Prostate gland (tissue), 2 donors: ENCODE measurements around the gene NPHS2. TPM values are rescaled to one million over a fixed set of nuclear protein-coding genes. Genes with fewer than 3 reads are reported as not detected.

Source experiments
- DNase-seq: peaks from one replicate; pipeline ENCODE4 v3.0.0-alpha.2; 2019; ENCODE audit warnings: low spot score
- H3K27ac ChIP-seq, 2 donors: fragments of 200-600 bp; sonication (generic); 2 replicates each; pipeline ENCODE4 v1.5.1; 2017 to 2019
- H3K27me3 ChIP-seq: fragments of 200-600 bp; sonication (generic); replicated peaks from 2 replicates; pipeline ENCODE4 v1.5.1; 2019; ENCODE audit not compliant: insufficient read depth
- H3K36me3 ChIP-seq, 2 donors: fragments of 200-600 bp; sonication (generic); 1 replicate in 1 of 2; 2 replicates in 1 of 2; pipeline versions ENCODE4 v1.5.1 to v1.8.1; 2017 to 2019
- H3K4me1 ChIP-seq: fragments of 200-600 bp; sonication (generic); replicated peaks from 2 replicates; pipeline ENCODE4 v1.5.1; 2019
- H3K4me3 ChIP-seq, 2 donors: fragments of 200-600 bp; sonication (generic); 2 replicates each; pipeline ENCODE4 v1.5.1; 2017 to 2019
- H3K9me3 ChIP-seq: fragments of 200-600 bp; sonication (generic); 2 replicates; pipeline ENCODE4 v1.5.1; 2017
- POLR2A ChIP-seq: fragments of 450-650 bp; IDR thresholded peaks from one replicate; pipeline ENCODE4 v1.6.1; 2016; ENCODE audit warnings: antibody characterized with exemption, mild to moderate bottlenecking
- POLR2AphosphoS5 ChIP-seq: sonication (generic); formaldehyde crosslinking; IDR thresholded peaks from one replicate; pipeline ENCODE4 v1.6.1; 2017; ENCODE audit warnings: antibody characterized with exemption
- WGBS: methylation state at CpG from one replicate; pipeline ENCODE4 v1.1.5; 2018; 5-methylcytosine and 5-hydroxymethylcytosine counted together
- intact Hi-C: fragments of 100-400 bp; cut with DNase I; formaldehyde crosslinking; loops from one replicate; pipeline ENCODE4 v1.14.2; 2022
- total RNA-seq, 2 donors: library from RNA; depleted of rRNA; stranded (reverse); fragments of >200 nt; gene quantifications; one replicate each; pipeline ENCODE4 v1.1.0, GENCODE V29; 2016
- TF ChIP-seq, protein P1 (sequence below), 4 experiments: fragments of 200-600 bp in 2 of 4; fragments of 450-650 bp in 2 of 4; sonication (generic) in 2 of 4; IDR thresholded peaks; 1 replicate in 3 of 4; 2 replicates in 1 of 4; pipeline ENCODE4 v1.5.1; 2016 to 2019; ENCODE audit warnings: antibody characterized with exemption in 4 of 4, mild to moderate bottlenecking in 2 of 4, moderate library complexity in 2 of 4

NPHS2 gene
- total RNA-seq = not detected

GRCh38 chr1:179575497-179576314 lies at the start of gene NPHS2:
Gene NPHS2, minus strand, starts transcription at chr1:179575948. Its CDS starts 84 bp downstream, at chr1:179575864.
- Histone ChIP-seq H3K9me3 (no peaks in the 10 kb centered on the region), H3K36me3 (no peaks in the 10 kb centered on the region), H3K4me1 (no peaks in the 10 kb centered on the region), H3K4me3 (peak within 1 kb of the TSS in 1 of 2 donors; percentile 1), H3K27me3 (no peaks in the 10 kb centered on the region), H3K27ac (no peak within 1 kb of the TSS)
- no peak for DNase-seq
- intact Hi-C loops = no loop called here
- TF ChIP-seq POLR2AphosphoS5 (no peak), POLR2A (no peak)
- TF ChIP-seq, protein P1, sequence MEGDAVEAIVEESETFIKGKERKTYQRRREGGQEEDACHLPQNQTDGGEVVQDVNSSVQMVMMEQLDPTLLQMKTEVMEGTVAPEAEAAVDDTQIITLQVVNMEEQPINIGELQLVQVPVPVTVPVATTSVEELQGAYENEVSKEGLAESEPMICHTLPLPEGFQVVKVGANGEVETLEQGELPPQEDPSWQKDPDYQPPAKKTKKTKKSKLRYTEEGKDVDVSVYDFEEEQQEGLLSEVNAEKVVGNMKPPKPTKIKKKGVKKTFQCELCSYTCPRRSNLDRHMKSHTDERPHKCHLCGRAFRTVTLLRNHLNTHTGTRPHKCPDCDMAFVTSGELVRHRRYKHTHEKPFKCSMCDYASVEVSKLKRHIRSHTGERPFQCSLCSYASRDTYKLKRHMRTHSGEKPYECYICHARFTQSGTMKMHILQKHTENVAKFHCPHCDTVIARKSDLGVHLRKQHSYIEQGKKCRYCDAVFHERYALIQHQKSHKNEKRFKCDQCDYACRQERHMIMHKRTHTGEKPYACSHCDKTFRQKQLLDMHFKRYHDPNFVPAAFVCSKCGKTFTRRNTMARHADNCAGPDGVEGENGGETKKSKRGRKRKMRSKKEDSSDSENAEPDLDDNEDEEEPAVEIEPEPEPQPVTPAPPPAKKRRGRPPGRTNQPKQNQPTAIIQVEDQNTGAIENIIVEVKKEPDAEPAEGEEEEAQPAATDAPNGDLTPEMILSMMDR (IDR thresholded peaks at IDR 0.05) = no peak
- 6% methylated on average over 72 of the region's 77 CpGs for WGBS

DNA sequence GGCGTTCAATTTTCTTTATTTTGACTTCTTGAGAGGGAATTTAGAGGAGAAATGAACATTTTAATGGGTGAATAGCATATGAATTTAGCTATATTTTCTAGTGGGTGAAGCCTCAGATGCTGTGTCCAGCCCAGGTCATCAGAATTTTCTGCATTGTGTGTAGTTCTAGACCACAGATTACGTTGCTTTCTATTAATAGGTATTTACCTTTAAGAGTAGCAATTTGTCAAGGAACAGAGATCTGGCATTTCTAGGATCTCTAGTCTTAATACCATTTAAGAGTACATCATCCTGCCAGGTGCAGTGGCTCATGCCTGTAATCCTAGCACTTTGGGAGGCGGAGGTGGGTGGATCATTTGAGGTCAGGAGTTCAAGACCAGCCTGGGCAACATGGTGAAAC lies 36.6 kb upstream of the NPHS2 start:
- H3K36me3 ChIP-seq = no peaks in the 10 kb centered on the region
- intact Hi-C loops = no loop called here
- no peaks in the 10 kb centered on the region for H3K9me3 ChIP-seq
- DNase-seq = no peak
- no peaks in the 10 kb centered on the region for H3K4me1 ChIP-seq
- no peaks in the 10 kb centered on the region for H3K27me3 ChIP-seq
- no peak overlapping the region for H3K27ac ChIP-seq
- WGBS = 74% methylated on average over 3 of the region's 3 CpGs
- no peak overlapping the region for H3K4me3 ChIP-seq
- TF ChIP-seq, protein P1 (IDR thresholded peaks at IDR 0.05) = no peak
- TF ChIP-seq POLR2AphosphoS5 = no peak
- no peak for TF ChIP-seq POLR2A

DNA sequence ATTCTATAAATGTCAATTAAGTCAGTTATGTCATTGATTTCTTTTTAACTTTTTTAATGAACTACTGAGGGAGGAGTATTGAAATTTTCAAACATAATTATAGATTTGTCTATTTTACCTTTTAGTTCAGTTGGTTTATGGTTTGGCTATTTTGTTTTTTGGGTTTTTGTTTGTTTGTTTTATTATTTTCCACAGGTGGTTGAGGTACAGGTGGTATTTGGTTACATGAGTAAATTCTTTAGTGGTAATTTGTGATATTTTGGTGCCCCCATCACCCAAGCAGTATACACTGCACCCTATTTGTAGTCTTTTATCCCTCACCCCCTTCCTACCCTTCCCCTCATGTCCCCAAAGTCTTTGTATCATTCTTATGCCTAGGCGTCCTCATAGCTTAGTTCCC lies 25.3 kb upstream of the NPHS2 start:
- no peaks in the 10 kb centered on the region for H3K4me1 ChIP-seq
- 94% methylated on average over 1 of the region's 1 CpG for WGBS

DNA sequence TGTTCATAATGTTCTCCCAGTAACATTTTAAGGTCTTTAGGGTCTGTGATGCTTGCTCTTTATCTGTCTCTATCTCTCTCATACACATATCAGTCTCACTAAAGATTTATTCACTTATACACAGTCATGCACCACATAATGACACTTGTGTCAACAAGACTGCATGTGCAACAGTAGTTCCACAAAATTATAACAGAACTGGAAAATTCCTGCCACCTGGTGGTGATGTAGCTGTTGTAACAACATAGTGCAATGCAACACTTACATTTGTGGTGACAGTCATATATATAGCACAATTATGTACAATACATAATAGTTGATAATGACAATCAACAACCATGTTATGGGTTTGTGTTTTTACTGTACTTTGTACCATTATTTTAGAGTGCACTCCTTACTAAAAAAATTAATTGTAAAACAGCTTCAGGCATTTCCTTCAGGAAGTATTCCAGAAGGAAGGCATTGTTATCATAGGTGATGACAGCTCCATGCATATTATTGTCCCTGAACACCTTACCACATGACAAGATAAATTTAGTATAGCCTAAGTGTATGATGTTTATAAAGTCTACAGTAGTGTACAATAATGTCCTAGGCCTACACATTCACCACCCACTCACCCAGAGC lies 24.0 kb upstream of the NPHS2 start:
- H3K36me3 ChIP-seq = no peaks in the 10 kb centered on the region
- no peaks in the 10 kb centered on the region for H3K4me1 ChIP-seq
- no peak overlapping the region for H3K4me3 ChIP-seq
- H3K9me3 ChIP-seq = no peaks in the 10 kb centered on the region
- intact Hi-C loops = no loop called here
- DNase-seq = peak; percentile 49
- H3K27me3 ChIP-seq = no peaks in the 10 kb centered on the region
- H3K27ac ChIP-seq = no peak overlapping the region
- peak; percentile 45 for TF ChIP-seq POLR2AphosphoS5
- TF ChIP-seq, protein P1 (IDR thresholded peaks at IDR 0.05) = peak in 3 of 4 experiments; percentile 38 to 66 (median 46)
- TF ChIP-seq POLR2A = no peak

More for the DNA sequence above, 25.3 kb upstream of the NPHS2 start:
- Histone ChIP-seq H3K4me3 (no peak overlapping the region), H3K36me3 (no peaks in the 10 kb centered on the region), H3K9me3 (no peaks in the 10 kb centered on the region), H3K27ac (no peak overlapping the region), H3K27me3 (no peaks in the 10 kb centered on the region)
- DNase-seq = no peak
- TF ChIP-seq, protein P1 (IDR thresholded peaks at IDR 0.05) = no peak
- no peak for TF ChIP-seq POLR2AphosphoS5
- no peak for TF ChIP-seq POLR2A
- intact Hi-C loops = no loop called here
